ENCODE measurements around the gene RETREG3.

GRCh38 chr17:42544874-42545283 is 64.3 kb downstream of the RETREG3 start:
- TF ChIP-seq CTCF (IDR thresholded peaks at IDR 0.05) (no peak), POLR2A (IDR thresholded peaks at IDR 0.05) (no peak)

Measured in right lobe of liver (tissue), 4 donors.